HG02610 (cell line): Measurements from ENCODE around the gene CD200R1L.
"Not testable (repeated sequence)": the region's sequence is repeated elsewhere in the genome, so short reads cannot be mapped to it uniquely, and the experiment has no call there.

Experiments used
- ATAC-seq: cut with Tn5 transposase; IDR thresholded peaks from one replicate; pipeline ENCODE4 v1.9.1; 2021; ENCODE audit warnings: mild to moderate bottlenecking, moderate library complexity; ENCODE audit not compliant: unreplicated experiment

The CD200R1L gene

DNA sequence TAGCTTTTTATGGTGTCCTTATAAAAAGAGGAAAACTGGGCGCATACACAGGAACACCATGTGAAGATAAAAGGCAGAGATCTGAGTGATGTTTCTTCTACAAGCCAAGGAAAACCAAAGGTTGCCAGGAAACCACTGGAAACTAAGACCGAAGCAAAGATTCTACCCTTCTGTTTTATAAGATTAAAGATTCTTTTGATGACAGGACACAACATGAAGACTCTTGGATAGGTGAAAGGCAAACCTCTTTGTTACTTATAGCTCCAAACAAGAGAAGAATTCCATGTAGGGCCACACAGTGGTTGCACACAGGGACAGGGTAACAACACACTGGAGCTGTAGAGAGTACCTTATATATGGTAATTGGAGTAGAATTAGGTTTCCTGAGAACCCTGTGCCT is at the start of gene CD200R1L:
TSS of gene CD200R1L (minus strand) at position 101 of the 400 bp plus-strand sequence. CDS start 17,497 bp downstream, outside the sequence.
- ATAC-seq = no peak

DNA sequence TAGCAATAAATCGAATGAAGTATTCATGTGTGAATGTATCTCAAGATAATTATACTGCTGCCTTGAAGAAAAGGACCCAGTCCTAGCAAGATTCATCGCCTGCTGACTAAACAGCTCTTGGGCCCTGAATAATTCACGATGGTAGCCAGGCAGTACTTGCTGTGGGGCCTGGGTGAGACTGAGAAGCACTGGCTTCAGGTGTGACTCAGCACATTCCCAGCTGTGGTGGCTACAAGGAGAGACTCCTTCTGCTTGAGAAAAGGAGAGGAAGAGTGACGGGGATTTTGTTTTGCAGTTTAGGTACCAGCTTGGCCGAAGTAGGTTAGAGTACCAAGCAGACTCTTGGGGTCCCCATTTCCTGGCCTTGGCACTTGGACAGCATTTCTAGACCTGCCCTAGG is 47.6 kb upstream of the CD200R1L start:
- no peak for ATAC-seq

DNA sequence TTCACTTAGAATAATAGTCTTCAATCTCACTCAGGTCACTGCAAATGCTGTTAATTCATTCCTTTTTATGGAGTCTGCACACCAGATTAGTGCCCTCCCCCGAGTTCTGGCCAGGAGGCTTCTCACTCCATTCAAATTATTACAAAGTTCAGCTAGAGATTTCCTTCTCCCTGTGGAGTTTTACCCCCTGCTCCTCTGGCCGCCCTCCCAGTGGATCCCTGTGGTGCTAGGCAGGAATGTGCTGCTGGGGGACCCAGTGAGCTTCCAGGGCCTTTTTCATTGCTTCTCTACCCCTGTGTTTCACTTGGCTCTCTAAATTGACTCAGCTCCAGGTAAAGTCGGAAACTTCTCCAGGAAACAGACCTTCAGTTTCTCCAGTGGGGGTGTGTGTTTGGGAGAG is 42.7 kb upstream of the CD200R1L start:
- no peak for ATAC-seq

DNA sequence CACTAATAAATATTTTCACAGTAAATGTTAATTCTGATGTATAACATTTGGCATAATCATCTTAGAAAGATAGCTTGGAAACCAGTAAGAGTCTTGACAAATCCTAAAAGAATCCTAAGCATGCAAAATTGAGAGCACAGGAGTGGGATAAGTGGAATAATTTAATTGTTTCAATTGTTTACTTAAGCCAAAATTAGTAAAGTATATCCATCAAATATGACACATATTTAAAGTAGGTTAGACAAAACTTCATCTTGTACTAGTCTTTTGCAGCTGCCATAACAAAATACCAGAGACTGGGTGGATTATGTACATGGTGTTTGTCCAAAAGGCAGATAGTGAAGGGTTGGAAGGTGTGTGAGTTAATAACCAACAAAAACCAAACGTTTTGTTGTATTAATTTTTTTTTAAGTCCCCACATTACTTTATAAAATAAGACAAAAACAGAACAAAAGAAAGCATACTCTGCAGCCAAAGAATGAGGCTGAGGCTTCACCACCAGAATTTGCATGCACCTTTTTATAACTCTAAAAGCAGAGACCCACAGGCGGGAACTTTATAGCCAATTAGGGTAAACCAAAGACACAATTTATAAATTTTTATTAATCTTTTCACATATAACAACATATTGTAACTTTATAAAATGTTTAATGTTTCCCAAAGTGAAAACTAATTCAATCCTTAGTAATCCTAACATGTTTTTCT is 41.9 kb upstream of the CD200R1L start:
- peak; percentile 38 for ATAC-seq

DNA sequence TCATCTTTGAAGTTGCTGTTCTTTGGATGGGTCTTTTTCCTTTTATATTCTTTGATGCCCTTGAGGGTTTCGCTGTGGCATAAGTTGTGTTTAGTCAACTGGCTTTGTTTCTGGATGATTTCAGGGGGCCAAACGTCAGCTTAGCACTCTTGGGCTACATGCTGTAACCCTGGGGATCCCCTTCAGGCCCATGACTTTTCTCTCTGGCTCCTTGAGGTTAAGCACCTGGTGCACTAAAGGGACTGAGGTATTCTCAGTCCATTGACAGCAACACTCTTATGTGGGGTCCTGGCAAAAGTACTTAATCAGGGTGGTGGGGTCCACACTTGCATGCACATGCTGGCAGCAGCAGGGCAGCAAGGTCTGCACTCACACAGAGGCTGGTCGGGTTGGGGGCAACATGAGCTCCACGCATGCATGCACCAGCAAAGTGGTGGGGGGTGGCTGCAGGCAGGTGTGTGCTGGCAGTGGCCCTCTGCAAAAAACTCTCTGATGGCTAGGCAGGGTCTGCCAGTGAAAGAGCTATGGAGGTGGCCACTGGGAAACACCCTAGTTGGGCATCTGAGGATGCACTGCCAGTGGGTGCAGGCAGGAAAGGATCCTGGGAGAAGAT is 38.1 kb upstream of the CD200R1L start:
- ATAC-seq = no peak

GRCh38 chr3:112881891-112882290 is 35.2 kb upstream of the CD200R1L start:
- no peak for ATAC-seq

- no peak for ATAC-seq
These were observed 28.9 kb upstream of the CD200R1L start for GRCh38 chr3:112875561-112875960.

- ATAC-seq = no peak
These were observed 28.1 kb upstream of the CD200R1L start for GRCh38 chr3:112874725-112875124.

DNA sequence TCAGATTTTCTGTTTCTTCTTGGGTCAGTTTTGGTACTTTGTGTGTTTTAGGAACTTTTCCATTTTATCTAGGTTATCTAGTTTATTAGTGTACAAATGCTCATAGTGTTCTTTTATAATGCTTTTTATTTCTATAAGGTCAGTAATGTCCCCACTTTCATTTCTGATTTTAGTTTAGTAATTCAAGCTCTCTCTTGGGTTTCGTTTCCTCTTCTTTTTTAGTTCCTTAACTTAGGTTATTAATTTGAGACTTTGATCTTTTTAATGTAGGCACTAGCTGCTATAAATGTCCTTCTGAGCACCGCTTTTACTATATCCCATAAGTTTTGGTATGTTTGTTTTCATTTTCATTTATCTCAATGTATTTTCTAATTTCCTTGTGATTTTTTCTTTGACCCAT is 27.0 kb upstream of the CD200R1L start:
- ATAC-seq = peak; percentile 77

DNA sequence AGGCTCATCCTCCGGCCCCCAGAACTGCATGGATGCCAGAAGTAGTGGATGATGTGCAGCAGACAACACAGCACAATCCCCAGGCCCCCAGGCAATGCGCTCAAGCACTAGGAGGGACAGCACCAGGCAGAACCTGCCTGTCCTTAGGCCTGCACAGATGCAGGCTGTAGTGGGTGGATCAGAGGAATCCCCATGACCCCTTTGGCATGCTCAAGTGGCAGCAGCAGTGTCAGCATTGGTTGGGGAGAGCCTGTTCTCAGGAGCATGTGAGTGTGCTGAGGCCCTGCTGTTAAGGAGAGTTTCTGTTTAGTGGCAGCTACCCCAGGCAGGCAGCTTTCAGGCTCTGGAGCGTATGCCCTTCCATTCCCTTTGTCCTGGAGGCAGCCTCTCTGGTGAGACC is 25.1 kb upstream of the CD200R1L start:
- ATAC-seq = no peak

DNA sequence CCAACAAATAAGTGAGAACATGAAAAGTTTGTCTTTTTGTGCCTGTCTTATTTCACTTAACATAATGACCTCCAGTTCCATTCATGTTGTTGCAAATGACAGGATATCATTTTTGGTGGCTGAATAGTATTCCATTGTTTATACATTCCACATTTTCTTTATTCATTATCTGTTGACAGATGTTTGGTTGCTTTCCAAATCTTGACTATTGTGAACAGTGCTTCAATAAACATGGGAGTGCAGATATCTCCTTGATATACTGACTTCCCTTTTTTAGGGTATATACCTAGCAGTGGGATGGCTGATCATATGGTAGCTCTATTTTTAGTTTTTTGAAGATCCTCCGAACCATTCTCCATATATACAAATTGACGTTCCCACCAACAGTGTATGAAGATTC is 19.1 kb upstream of the CD200R1L start:
- no peak for ATAC-seq

DNA sequence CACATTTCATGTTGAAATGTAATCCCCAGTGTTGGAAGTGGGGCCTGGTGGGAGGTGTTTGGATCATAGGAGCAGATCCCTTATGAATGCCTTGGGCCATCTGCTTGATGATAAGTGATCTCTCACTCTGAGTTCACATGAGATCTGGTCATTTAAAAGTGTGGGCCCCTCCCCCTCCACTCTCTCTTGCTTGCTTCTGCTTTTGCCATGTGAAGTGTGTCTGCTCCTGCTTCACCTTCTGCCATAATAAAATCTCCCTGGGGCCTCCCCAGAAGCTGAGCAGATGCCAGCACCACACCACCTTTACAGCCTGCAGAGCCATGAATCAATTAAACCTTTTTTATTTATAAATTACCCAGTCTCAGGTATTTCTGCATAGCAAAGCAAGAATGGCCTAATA is 14.2 kb upstream of the CD200R1L start:
- no peak for ATAC-seq

GRCh38 chr3:112858410-112859069 is 11.9 kb upstream of the CD200R1L start:
- ATAC-seq = peak; percentile 74

DNA sequence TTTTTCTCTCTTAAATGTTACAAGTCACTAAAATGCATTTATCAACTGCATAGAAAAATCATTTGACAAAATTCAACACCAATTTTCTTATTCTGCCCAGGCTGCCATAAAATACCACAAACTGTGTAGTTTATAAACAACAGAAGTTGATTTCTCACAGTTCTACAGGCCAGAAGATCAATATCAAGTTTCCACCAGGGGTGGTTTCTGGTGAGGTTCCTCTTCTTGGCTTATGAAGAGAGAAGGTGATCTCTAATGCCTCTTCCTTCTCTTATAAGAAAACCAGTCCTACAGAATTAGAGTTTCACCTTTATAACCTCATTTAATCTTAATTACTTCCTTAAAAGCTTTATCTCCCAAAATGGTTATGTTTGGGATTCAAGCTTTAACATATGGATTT is 10.9 kb upstream of the CD200R1L start:
- ATAC-seq = no peak

- no peak for ATAC-seq
These were observed 9.9 kb upstream of the CD200R1L start for GRCh38 chr3:112856537-112856936.

DNA sequence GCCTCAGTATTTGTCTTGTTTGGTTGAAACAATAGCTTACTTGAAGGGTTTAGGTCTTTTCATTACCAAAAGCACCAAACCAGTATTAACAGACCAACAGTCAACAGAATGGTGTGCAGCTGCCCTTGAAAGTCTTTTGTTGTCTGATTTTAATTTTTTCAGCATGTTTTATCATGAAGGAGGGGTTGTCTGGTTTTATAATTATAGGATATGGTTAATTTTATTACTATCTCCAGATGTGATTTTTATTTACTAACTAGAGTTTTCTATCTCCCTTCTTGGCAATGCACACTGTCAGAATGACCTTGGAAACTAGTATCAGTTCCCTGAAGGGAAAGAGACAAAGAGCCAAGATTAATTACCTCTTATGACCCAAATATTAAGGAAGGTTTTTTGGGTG is 9.2 kb upstream of the CD200R1L start:
- no peak for ATAC-seq

- not testable (repeated sequence) for ATAC-seq
These were observed 8.4 kb upstream of the CD200R1L start for GRCh38 chr3:112855074-112855473.

DNA sequence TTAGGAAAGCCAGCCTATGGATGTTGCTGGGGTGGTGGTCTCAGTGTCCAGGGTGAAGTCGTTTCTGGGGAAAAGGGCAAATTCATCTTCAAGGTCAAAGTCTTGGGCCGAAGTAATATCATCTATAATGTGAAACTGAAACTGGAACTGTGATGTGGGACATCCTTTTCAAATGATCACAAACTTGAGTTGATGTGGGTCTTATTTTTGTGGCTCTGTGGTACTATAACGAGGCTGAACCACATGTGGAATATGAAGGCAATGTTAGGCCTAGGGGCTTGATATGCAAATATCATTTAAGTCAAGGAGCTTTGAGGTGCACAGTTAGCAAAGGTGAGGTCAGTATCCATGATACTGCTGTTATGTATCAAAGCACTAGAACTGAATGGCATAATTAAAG is 1.5 kb upstream of the CD200R1L start:
- no peak for ATAC-seq

DNA sequence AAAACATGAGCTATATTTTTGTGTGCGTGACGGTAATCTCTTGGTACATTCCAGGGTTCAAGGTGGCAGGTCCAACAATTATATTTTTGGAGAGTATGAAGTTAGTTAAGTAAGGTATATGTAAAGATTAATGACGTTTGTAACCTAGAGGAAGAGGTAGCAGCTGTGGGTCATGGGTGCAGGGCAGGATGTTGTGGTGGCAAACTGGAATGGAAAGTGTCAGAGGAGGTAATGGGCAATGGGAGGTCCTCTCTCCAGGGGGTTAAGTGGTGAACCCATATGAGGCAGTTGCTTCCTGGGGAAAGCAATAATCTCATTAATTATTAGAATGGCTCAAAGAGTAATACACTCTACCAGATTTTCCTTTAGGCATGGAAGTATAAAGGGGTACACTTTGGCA is 1.0 kb upstream of the CD200R1L start:
- ATAC-seq = no peak

DNA sequence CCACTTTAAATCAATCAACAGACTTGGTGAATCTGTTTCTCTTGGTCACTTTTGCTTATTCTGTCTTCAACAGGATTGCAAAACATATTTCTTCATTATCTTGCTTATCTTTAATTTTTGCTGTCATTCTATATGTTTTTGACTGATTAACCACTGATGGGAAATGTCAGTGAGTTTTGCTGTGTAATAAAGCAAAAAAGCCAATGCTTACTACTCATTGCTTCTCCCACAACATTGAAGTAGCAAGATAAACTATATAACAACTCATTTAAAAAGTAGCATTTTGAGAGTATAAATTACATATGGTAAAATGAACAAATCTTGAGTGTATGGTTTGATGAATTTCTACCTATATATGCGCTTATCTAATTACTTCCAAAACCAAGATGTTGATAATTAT is 892 bp downstream of the CD200R1L start:
- no peak for ATAC-seq

DNA sequence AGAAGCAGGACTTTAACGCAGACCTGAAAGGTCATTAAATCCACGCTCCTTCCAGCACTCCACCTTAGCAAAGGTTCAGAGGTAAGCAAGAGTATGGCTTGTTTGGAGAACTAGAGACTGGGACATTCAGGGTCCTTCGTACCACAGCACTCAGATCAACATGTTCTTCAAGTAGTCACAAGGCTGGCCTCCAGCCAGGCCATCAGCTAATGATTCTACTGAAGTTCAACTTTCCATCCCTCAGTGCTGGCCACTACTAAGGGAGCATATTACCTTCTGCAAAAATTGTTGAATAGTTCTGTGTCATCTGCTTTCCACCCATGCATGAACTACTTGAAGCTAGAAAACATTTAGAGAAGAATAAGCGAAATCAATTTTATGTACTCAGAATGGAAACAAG is 17.6 kb downstream of the CD200R1L start:
- no peak for ATAC-seq
